ENCODE results near the gene PRMT9. TPM values are rescaled to one million over a fixed set of nuclear protein-coding genes. Genes with fewer than 3 reads are reported as not detected.

PRMT9 gene
- 9.7 TPM for polyA plus RNA-seq (2012; ENCODE audit: insufficient read depth, insufficient read length)

DNA sequence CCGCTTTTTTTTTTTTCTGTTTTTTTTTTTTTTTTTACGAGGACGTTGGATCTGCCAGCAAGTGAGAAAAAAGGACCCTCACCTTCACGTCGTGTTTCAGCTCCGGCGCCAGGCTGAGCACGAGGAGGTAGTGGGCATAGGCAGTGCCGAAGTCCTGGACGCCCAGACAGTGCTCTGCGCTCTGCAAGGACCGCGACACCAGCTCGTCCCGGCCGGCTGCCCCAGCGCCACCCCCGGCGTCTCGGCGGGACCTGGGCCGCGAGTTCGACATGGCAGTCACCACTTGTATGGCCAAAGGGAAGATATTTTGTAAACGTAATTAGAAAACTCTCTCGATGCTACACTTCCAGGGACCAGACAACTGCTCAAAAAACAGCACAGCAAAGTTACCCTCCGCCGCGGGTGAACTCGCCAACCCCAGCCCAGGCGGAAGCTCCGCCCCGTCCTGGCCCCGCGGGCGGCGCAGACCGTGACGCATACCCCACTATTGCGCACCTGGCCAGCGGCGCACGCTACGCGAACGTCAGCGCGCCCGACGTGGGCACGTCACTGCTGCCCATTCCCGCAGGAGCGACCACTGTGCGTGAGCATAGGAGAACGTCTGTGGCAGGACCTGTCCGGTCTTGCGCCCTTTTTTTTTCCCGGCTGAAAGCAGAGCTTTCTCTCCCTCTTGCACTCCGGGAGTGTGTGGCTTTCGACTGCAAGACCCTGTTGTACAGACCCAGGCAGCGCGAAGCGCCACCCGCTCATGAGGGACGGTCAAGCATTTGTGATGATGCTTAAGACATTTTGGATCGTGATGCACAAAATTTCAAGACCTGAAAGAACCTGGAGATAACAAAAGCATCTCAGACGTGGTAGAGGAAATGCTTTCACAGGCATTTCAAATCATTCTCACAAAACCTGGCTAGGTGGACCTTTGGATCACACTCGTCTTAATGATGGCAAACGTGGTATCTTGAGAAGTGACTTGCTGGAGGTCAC lies at the start of gene PRMT9:
TSS of gene PRMT9 (minus strand) at position 447 of the 984 bp plus-strand sequence. CDS start at position 271, 176 bp downstream.
- H3K4me3 ChIP-seq (ENCODE audit: low read length): peak within 1 kb of the TSS; percentile 94
- peak; percentile 78 for DNase-seq (ENCODE audit: low read depth, low spot score)

DNA sequence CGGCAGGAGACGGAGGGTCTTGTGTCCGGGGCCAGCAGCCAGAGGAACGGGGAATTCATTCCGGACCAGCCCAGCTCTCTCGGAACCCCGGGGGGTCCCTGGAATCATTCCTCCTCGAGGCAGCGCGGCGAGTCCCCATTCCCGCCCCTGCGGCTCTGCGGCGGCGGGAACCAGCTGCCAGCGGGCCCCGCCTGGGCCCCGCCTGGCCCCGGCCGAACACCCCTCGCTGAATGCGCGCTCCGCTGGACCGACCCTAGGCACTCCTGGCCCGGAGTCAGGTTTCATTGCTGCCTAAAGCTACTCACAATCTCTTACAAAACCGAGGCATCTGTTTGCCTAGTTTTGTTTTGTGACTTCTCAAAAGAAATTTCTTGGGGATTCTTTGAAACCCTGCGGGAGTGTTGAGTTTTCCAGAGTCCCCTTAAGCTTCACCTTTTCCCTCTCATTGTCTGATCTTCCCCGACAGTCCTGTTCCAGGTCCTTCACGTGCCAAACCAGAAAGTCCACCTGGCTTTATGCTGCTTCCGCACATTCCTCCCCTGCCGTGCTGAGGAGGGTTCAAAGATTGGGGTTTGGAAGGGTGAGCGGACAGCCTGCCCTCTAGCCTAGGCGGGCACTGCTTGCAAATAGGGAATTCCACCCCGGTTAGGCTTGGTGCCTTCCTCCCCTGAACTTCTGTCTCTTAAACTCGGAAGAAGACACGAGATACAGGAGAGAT lies 48.7 kb upstream of the PRMT9 start:
- no peak for DNase-seq (ENCODE audit: low read depth, low spot score)

DNA sequence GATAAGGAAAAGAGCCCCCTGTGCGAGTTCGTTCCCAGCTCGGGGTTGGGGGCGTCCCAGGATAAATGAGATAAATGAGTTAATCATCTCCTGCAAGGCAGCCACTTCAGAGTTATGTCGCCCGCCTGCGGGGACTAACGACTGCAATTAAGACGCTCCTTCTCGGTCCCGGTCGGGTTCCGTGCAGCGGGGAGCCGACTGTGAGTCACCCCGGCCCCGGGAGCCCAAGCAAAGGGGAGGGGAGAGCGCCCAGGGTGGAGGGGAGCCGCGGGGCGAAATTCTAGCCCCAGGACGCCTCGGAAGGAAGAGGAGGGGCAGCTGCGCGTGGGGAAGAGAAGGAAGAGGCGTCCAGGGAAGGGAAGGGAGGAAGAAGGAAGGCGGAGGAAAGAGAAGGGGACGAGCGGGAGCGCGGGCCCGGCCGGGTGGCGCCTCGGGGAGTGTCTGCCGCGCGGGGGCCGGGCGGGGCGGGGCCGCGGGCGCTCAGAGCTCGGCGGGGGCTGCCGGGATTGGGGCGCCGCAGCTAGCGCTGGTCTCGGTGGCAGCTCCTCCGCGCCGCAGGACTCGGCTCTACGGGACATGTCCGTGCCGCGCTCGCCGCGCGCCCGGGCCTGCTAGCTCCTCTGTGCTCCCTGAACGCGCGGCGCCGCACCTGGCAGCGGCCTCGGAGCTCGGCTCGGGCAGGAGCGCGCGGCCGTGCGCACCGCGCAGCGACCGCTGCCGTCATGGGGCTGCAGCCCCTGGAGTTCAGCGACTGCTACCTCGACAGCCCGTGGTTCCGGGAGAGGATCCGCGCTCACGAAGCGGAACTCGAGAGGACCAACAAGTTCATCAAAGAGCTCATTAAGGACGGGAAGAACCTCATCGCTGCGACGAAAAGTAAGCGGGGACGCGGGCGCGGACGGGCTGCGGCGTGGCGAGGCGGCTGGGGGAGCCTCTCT lies 47.9 kb upstream of the PRMT9 start, which contains the start of gene ARHGAP10:
TSS of gene ARHGAP10 (plus strand) at position 509 of the 938 bp plus-strand sequence. CDS start at position 723, 214 bp downstream.
- peak within 1 kb of the TSS; percentile 66 for H3K4me3 ChIP-seq (ENCODE audit: low read length)
- peak; percentile 27 for DNase-seq (ENCODE audit: low read depth, low spot score)

More for the DNA sequence above, 48.7 kb upstream of the PRMT9 start:
- peak overlapping the region; percentile 66 for H3K4me3 ChIP-seq (ENCODE audit: low read length)

DNA sequence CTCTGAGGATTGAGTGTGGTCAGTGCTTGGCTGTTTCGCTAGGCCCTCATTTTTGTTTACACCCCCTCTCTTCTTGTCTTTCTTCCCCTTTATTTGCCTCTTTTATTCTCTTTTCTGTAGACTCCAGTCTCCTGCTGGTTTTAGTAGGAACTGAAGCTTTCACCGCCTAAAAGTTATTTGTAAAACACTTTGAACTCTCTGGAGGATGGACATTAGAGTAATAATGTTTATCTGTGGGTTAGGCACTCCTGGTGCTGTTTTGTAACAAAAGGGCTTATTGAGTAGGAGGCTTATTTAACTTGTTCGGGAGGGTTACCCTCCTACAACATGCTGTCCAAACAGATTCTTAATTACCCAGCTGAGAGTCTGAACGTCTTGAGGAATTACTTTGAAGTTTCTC lies 46.4 kb upstream of the PRMT9 start:
- H3K4me3 ChIP-seq (ENCODE audit: low read length): no peak overlapping the region
- no peak for DNase-seq (ENCODE audit: low read depth, low spot score)

DNA sequence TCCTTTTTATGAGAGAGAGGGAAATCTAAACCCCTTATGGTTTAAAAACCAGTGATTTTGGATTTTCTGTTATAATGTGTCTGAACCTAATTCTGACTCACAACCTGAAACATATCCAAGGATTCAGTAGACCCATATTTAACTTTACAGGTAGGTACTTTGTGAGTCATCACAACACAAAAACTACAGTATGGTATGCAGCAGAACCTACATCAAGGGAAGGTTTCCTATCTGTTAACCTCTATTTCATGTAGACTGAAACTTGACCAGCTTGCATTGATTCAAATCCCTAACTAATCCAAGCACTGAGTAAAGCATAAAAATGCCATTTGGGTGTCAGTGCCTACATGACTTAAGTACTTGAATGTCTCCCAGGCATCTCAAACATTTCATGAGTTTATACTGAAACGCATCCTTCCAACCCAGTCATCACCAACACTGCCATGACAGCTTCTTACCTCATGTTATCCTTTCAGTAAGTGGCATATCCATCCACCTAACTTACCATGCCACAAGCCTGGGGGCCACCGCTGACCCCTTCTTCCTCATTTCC lies 43.6 kb upstream of the PRMT9 start:
- no peak overlapping the region for H3K4me3 ChIP-seq (ENCODE audit: low read length)
- no peak for DNase-seq (ENCODE audit: low read depth, low spot score)

DNA sequence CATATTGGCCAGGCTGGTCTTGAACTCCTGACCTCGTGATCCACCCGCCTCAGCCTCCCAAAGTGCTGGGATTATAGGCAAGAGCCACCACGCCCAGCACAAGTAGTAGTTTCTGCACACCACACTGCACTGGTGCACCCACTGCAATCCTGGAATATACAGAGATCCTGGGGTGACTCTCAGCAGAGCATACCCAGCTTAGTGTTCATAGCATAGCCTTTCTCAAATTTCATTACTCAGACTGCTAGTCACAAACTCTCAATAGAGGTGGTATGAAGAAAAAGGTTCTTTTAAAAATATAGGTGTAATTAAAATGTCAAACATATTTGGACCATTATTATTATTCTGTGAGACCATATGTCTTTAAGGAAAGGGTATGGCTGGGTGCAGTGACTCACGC lies 41.7 kb upstream of the PRMT9 start:
- DNase-seq (ENCODE audit: low read depth, low spot score): no peak
- no peak overlapping the region for H3K4me3 ChIP-seq (ENCODE audit: low read length)

DNA sequence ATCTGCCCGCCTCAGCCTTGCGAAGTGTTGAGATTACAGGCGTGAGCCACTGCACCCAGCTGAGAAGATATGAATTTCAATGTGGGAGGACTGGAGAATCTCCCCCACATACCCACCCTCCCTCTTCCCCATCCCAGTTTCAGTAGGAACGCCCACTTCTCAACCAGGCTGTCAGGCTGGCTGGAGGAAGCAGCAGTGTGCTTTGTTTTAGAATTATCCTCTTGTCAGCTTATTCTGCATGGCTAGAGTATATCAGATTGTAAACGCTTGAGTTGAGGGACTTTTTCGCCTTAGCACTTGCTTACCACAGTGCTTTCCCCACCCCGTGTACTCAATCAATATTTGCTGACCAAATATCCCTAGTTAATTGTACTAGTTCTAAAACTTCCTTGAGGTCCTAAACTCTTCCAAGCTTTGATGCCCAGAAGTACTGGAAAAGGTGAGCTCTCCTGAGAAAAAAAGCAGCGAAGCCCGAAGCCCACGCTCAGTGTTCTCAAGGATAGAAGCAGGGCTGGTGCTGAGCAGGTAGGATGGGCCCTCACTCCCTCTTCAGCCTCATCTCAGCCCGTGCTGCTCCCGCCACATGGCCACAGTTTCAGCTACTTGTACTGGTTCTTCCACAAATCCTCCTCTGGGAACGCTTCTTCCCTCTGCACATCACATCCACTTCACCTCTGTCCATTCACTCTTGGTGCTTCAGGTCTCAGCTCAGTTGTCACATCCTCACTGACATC lies 40.7 kb upstream of the PRMT9 start:
- no peak for DNase-seq (ENCODE audit: low read depth, low spot score)
- H3K4me3 ChIP-seq (ENCODE audit: low read length): no peak overlapping the region

DNA sequence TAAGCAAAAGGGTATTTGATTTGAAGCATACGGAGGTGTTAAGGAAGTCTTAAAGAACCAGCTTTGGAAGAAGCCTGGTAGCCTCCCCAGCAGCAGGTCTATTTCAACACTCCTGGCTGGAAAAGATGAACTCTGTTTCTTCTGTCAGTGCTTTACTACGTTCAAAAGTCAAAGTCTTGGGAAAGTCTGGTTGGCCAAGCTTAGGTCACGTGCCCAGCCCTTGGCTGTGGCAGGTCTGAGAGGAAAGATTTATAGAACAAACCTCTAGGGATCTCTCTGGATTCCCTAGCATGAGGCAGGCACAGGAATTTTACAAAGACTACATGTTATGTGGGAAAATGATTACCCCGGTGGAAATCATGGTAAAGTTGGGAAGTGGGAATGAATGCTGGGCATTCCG lies 39.4 kb upstream of the PRMT9 start:
- H3K4me3 ChIP-seq (ENCODE audit: low read length): no peak overlapping the region

DNA sequence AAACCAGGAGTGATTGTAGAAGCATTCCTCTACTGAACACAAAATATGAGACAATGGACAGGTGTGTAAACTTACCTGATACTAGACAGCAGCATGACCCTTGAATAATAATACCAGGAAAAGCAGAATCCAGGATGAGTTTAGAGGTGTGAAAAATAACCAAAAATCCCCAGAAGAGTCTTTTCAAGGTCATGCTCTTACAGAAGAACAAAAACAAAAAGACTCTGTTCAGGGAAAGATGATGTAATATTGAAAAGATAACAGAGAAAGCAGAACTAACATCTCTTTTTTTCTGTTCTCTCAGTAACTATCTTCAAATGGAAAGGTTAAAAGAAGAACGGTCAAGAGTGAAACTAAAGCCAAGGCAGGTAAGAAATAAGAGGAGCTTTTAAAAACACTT lies 33.9 kb upstream of the PRMT9 start:
- H3K4me3 ChIP-seq (ENCODE audit: low read length): no peak overlapping the region
- DNase-seq (ENCODE audit: low read depth, low spot score): no peak

More for the DNA sequence above, 39.4 kb upstream of the PRMT9 start:
- DNase-seq (ENCODE audit: low read depth, low spot score): no peak

DNA sequence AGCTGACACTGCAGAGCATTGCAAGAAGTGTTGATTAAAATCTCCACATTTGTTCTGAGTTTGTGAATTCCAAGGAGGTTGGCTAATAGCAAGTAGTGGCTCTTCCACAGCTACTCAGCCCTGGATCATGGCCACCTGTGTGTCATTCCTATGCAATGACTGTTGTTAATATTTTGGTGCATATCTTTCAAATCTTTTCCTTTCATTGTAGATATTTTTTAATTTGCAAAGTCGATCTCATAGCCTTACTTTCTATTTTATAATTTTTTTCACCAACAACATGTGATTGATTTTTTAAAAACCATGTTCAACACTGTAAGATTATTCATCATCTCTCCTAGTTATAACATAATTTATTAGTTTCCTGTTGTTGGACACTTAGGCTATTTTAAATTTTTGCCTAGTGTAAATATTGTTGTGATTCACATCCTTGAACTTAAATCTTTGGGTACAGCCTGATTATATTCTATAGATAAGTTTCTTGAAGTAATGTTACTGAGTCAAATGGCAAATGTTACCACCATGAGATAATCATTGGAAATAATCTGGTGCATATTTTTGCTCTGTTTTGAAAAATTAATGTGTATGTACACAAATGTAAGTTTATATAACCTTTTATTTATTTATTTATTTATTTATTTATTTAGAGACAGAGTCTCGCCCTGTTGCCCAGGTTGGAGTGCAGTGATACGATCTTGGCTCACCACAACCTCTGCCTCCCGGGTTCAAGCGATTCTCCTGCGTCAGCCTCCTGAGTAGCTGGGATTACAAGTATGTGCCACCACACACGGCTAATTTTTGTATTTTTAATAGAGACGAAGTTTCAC lies 30.8 kb upstream of the PRMT9 start:
- no peak for DNase-seq (ENCODE audit: low read depth, low spot score)
- no peak overlapping the region for H3K4me3 ChIP-seq (ENCODE audit: low read length)

DNA sequence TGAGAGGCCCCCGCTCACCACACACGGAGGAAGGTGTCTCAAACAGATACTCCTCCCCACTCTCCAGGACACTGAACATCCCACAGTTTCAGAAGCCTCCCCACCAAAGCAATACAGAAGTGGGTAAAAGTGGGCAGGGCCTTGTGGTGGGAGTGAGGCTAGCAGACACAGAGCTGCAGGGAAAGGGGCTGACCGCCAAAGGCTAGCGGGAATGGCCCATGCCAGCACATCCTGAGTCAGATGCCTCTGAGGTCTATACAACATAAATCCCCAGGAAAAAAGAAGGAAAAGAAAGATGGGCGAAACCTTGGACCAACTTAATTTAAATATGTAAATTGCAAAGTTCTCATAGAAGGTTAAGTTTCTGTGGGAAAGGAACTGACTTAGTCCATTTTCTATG lies 26.0 kb upstream of the PRMT9 start:
- no peak overlapping the region for H3K4me3 ChIP-seq (ENCODE audit: low read length)
- DNase-seq (ENCODE audit: low read depth, low spot score): no peak

DNA sequence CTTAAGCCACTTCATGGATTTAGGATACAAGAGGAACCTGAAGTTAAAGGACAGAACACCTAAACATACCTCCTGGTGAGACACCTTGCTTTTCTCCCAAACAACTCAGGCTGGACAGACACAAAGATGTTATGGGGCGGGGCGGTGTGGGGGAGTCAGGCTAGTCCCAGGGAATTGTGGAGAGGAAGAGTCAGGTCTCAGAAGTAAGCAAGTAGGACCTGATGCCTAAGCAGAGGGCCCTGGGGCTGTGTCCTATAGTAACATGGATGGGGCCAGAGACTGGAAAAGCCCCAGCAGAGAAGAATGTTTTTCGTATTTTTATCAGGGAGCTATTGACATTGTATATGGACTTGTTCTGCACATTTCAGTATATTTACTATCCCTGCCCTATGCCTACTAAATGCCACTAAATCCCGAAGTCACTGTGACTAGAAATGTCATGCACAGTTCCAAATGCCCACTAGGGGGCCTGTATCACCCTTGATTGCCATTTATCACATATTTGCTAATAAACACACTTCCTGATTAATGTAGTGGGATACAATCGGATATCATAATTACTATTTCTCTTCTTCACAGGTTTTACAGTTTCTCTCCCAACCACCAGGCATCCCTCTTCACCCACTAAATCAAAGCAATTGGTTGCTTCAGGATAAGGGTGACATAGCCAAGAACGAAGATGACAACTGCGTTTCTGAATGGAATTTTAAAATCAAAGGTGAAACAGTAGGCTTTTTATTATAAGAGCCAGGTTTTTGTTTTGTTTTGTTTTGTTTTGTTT lies 24.1 kb upstream of the PRMT9 start:
- H3K4me3 ChIP-seq (ENCODE audit: low read length): no peak overlapping the region
- peak; percentile 41 for DNase-seq (ENCODE audit: low read depth, low spot score)

DNA sequence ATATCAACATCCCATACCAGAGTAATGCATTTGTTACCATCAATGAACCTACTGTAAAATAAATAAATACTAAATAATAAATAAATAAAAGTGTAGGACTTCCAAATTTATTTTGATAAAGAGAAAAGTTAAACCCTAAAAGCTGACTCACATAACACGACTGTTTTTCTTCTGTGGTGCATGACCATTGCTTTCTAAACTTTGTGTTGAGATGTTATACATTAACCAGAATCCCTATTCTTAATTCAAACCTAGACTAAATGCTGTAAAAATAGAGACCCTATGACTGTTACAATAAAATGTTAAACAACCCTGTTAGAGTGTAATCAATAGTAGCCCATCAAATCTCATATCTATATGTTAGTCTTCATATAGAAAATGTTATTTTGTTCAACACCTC lies 20.9 kb upstream of the PRMT9 start:
- H3K4me3 ChIP-seq (ENCODE audit: low read length): no peak overlapping the region
- no peak for DNase-seq (ENCODE audit: low read depth, low spot score)

DNA sequence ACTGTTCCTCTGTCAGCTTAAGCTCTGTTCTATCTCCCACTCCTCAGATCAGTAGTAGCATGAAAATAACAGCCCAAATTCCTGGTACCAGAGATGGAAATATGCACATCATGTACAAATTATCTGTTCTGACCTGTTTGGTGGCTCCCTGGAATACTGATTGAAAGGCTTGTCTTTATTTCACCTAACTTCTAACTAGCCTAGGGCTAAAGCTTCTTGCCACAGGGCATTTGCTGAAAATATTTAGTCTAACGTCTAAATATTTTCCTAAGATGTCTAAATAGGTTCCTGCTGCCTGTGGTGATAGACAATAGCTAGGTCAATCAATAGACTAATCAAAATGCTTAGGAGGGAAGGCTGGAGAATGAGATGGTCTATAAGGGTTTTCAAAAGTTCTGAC lies 12.9 kb upstream of the PRMT9 start:
- DNase-seq (ENCODE audit: low read depth, low spot score): no peak

DNA sequence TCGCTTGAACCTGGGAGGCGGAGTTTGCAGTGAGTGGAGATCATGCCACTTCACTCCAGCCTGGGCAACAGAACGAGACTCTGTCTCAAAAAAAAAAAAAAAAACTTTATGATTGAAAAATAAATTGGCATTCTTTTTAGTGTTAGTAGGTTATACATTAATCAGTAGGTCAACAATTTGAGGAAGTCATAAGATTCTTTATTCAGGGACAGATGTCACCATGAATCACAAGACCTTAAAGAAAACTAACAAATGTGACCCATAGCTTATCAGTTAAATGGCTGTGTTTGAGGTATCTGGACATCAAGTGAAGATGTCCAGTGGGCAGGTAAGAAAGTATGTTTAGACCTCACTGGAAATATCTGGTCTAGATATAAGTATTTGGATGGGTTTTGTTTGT lies 9.3 kb upstream of the PRMT9 start:
- H3K4me3 ChIP-seq (ENCODE audit: low read length): no peak overlapping the region
- DNase-seq (ENCODE audit: low read depth, low spot score): no peak

More for the DNA sequence above, 12.9 kb upstream of the PRMT9 start:
- no peak overlapping the region for H3K4me3 ChIP-seq (ENCODE audit: low read length)

DNA sequence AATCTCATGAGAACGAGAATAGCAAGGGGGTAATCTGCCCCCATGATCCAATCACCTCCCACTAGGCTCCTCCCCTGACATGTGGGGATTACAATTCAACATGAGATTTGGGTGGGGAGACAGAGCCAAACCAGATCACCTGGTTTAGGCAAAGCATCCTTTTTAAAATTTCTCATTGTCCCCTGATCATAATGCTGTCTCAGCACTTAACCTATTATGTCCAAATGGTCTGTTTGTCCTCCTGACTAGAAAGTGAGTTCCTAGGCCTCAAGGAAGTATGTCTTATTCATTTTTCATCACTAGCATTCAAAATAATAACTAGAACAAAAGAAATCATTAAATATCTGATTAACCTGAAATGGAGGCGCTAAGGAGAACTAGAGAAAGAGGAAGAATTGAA lies 7.9 kb upstream of the PRMT9 start:
- DNase-seq (ENCODE audit: low read depth, low spot score): no peak
- H3K4me3 ChIP-seq (ENCODE audit: low read length): no peak overlapping the region

Data from Jurkat, Clone E6-1 (cell line).